B cell (primary cell): ENCODE measurements around the gene CHAF1B.

Experiments
- EZH2 ChIP-seq: IDR thresholded peaks from 2 replicates; pipeline ENCODE4 v1.6.1; 2012; ENCODE audit warnings: borderline replicate concordance, low read depth, mild to moderate bottlenecking, moderate library complexity, low read length; ENCODE audit not compliant: insufficient read depth, poor library complexity, severe bottlenecking
- TF ChIP-seq, protein P1 (sequence below): fragments of 200-600 bp; IDR thresholded peaks from one replicate; pipeline ENCODE4 v1.8.0; 2022; ENCODE audit warnings: antibody characterized with exemption, mild to moderate bottlenecking

DNA sequence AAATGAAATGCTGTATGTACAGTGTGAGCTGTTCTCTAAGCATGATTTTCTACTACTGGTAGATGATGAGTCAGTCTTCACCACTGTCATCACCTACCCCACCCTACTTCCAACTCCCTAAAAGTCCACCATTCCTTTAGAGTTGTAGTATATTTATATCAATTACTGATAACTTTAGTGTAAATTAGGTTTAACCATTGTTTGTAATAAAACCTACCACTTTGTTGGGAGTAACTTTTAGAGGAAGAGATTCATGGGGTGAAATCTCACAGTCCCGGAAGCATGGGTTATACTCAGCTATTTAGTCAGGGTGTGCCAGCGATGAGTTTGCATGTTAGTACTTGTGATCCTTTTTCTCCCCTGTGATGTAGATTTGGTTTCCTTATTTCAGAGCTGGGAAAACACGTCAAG is 48.1 kb upstream of the CHAF1B start:
- TF ChIP-seq, protein P1, sequence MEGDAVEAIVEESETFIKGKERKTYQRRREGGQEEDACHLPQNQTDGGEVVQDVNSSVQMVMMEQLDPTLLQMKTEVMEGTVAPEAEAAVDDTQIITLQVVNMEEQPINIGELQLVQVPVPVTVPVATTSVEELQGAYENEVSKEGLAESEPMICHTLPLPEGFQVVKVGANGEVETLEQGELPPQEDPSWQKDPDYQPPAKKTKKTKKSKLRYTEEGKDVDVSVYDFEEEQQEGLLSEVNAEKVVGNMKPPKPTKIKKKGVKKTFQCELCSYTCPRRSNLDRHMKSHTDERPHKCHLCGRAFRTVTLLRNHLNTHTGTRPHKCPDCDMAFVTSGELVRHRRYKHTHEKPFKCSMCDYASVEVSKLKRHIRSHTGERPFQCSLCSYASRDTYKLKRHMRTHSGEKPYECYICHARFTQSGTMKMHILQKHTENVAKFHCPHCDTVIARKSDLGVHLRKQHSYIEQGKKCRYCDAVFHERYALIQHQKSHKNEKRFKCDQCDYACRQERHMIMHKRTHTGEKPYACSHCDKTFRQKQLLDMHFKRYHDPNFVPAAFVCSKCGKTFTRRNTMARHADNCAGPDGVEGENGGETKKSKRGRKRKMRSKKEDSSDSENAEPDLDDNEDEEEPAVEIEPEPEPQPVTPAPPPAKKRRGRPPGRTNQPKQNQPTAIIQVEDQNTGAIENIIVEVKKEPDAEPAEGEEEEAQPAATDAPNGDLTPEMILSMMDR: no peak
- TF ChIP-seq EZH2: no peak
